NCI-H460 (cell line): ENCODE data around the gene COL4A1. TPM values are rescaled to one million over a fixed set of nuclear protein-coding genes. Genes with fewer than 3 reads are reported as not detected.

ENCODE experiments used
- DNase-seq: peaks from one replicate; pipeline ENCODE4 v3.0.0-alpha.2; 2016; ENCODE audit warnings: low read depth; ENCODE audit errors: extremely low read depth
- total RNA-seq: library from RNA; depleted of rRNA; stranded (reverse); fragments of >200 nt; shearing (Covaris generic); gene quantifications from 2 replicates; pipeline ENCODE4 v1.2.3, GENCODE V29; 2014

COL4A1 gene
- total RNA-seq, 1 experiment from 2014 or later = 7.3 TPM

DNA sequence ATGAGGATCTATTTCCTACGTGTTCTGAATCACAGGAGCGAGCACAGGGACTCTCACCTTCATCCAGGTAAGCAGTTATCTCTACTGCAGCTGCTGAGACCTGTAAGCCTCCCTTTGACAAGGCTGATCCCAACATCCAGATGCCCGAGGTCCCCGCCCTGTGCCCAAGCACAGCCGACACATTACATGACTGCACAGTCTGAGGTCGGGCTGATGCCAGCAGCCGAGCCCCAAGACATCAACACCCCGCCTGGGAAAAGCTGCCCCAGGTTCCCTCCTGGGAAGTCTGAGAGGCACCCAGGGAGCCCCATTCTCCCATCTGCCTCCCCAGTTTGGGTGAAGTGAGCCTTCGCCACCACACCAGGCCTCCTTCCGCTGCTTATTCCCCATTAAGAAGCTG, 95.9 kb downstream of the COL4A1 start:
- DNase-seq = no peak

DNA sequence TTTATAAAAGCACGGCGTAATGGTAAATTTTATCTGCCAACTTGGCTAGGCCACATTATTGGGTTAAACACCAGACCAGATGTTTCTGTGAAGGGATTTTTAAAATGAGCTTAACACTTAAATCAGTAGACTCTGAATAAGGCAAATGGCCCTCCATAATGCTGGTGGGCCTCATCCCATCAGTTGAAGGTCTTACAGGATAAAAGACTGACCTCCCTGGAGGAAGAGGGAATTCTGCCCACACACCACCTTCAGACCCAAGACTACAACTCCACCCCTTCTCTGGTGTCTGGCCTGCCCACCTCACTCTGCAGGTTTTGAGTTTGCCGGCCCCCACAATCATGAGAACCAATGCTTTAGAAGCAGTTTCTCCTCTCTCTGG, 96.4 kb downstream of the COL4A1 start:
- no peak for DNase-seq

DNA sequence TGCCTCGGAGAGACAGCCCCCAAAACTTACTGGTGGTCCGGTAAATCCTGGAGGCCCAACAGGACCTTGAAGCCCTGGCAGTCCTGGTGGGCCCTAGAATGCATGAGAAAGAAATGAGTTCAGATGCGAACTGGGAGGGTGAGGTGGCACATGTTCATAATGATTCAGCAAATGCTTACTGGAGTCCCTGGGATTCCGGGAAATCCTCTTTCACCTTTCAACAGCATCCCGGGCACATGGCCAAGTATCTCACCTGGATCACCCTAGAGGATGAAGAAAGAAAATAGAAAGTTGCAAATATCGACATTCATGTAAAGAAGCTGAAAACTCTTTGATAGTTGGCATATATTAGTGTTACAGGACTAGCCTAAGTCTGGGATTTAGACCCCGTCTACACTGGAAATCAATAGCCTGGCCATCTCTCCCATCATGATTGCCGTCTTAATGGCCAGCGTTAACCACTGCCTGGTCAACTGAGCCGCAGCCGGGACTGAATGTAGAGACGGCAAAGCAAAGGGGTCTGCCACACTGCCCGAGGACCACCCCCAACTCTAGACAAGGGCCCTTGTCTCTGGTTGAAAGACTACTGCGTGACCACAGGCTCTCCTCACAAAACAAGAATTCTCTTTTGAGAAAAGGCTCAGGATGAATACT, 96.9 kb downstream of the COL4A1 start:
- DNase-seq = no peak

- no peak for DNase-seq
Measured at GRCh38 chr13:110208116-110208515, 98.8 kb downstream of the COL4A1 start.

GRCh38 chr13:110206996-110207395, 100.0 kb downstream of the COL4A1 start:
- DNase-seq = no peak

- no peak for DNase-seq
Measured at GRCh38 chr13:110206185-110206584, 100.8 kb downstream of the COL4A1 start.

- DNase-seq = no peak
Measured at GRCh38 chr13:110201114-110201513, 105.8 kb downstream of the COL4A1 start.

DNA sequence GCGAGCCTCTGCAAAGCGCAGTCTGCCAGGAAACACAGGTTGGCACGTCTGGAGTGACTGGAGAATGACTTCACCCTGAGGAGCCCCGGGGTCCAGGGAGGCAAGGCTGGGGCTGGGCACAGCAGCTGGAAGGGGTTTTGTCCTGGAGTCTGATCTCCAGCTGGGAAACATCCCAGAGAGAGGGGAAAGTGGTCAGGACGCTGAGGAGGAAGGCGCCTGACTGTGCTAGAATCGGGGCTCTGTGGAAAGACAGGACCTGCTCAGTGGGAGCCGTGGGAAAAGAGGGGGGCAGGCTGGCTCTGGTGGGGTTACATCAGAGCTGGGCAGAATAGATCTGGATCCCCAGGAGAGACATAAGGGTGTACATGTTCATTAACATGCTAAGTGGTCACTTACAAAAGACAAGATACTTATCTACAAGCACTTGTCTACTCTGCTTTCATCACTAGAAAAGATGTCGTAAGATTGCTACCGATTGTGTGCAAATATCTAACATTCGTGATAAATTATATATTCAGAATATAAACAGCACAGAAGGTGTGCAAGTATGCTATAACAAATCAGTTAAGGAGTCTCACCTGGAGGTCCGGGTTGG, 106.6 kb downstream of the COL4A1 start:
- no peak for DNase-seq

- no peak for DNase-seq
Measured at GRCh38 chr13:110199046-110199831, 107.7 kb downstream of the COL4A1 start.

- no peak for DNase-seq
Measured at GRCh38 chr13:110197471-110197870, 109.5 kb downstream of the COL4A1 start.

GRCh38 chr13:110197026-110197425, 109.9 kb downstream of the COL4A1 start:
- DNase-seq = no peak

GRCh38 chr13:110195547-110196485, 111.1 kb downstream of the COL4A1 start:
- DNase-seq = no peak

GRCh38 chr13:110194451-110194850, 112.5 kb downstream of the COL4A1 start:
- no peak for DNase-seq

- no peak for DNase-seq
Measured at GRCh38 chr13:110193491-110193890, 113.5 kb downstream of the COL4A1 start.

- no peak for DNase-seq
Measured at GRCh38 chr13:110192472-110192871, 114.5 kb downstream of the COL4A1 start.

DNA sequence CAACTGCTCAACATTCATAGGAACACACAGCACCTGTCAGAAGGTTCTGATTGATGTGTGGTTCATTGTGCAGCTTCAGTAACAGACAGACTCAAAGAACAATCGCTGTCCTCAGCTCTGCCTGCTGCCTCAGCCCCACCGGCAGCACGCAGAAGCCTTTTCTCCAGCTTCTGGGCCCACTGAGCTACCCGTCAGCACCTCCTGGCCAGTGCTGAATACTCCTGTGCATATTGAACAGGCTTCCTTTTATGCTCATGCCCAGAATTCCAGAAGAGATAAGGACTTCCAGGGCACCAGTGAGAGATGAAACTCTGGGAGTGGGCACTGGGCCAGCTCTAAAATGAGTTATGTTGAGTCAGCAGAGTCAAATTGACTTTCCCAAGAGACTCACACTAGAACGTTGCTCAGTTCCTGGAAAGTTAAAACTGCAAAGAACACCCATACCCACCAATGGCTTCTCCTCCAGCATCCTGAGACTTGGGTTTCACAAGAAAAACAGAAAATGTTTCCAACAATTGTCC, 119.3 kb downstream of the COL4A1 start:
- no peak for DNase-seq

DNA sequence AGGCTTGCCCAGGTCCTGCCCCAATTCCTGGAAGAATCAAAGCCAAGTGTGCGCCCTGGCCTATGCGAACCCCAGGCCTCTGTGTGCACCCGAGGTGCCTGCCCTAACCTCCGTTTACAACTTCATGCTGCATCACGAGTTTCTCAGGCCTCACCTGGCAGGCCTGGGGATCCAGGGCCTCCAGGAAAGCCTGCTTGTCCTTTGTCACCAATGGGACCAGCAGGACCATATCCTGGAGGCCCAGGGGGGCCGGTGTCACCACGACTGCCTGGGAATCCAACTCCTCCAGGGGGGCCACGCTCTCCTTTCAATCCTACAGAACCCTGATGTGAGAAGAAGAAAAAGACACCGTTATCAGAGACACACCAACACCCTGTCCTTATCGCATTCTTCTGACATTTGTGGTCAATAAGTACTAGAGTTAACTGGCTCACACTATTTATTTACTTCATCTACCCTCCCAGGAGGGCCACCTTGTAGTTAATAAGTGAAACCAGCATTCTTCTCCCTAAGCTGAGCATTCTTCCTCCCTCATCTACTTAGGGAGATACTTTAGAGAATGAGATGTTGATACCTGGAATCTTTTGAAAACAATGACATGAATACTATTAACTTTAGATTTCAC, 120.6 kb downstream of the COL4A1 start:
- no peak for DNase-seq

GRCh38 chr13:110185696-110186095, 121.3 kb downstream of the COL4A1 start:
- no peak for DNase-seq

DNA sequence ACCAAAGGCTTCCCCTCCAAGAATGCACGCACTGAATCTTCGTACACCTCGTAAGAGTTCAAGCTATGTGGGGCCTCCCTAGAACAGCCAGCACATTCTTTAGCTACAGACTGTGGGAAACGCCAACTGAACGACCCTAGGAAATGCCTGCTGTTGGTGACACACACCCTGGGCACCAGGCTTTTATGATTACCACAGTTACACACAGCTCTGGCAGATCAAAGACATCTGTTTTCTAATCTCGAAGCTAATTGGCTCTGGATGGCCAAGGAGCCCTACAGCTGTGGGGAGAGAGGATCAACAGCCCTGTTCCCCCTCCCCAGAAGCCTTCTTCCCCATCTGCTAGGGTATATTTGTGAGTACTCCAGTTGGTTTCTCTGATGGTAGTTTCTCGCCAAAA, 123.0 kb downstream of the COL4A1 start:
- DNase-seq = no peak

GRCh38 chr13:110182461-110182860, 124.5 kb downstream of the COL4A1 start:
- DNase-seq = no peak
